ENCODE results near the gene FBXL13. TPM values are rescaled to one million over a fixed set of nuclear protein-coding genes. Genes with fewer than 3 reads are reported as not detected.

Gene FBXL13
- total RNA-seq, 1 experiment from 2014 or later, result 2.5 TPM

GRCh38 chr7:102834466-102834865 lies 240.1 kb downstream of the FBXL13 start:
- DNase-seq (ENCODE audit: low read depth, low spot score) (no peak), ATAC-seq (no peak)
- Histone ChIP-seq H3K9me3 (ENCODE audit: control insufficient read depth, insufficient read depth, low read depth, low read length) (no peaks in the 10 kb centered on the region), H3K36me3 (ENCODE audit: control insufficient read depth, insufficient read depth, low read length) (no peaks in the 10 kb centered on the region), H3K27ac (ENCODE audit: low read length) (no peak overlapping the region), H3K4me3 (ENCODE audit: low read depth in 2 of 2, low read length in 2 of 2) (no peak overlapping the region), H3K4me1 (ENCODE audit: control insufficient read depth, insufficient read depth, low read length) (no peaks in the 10 kb centered on the region), H3K27me3 (ENCODE audit: control insufficient read depth, insufficient read depth, low read length) (no peaks in the 10 kb centered on the region)
- ChIA-PET CTCF (no interaction called here), POLR2A (no interaction called here)
- no TSS peak for BruUV-seq (replicated peaks)
- in situ Hi-C loops (cut with HindIII; ENCODE audit: low pct_unique_long_range_greater_than_20kb, low sequenced_read_pairs) (no loop called here), intact Hi-C loops (cut with micrococcal nuclease; ENCODE audit: unreplicated experiment) (no loop called here)
- TF ChIP-seq SIN3A (IDR thresholded peaks at IDR 0.05; ENCODE audit: borderline replicate concordance, insufficient read depth, low read depth, low read length) (no peak), POLR2AphosphoS5 (IDR thresholded peaks at IDR 0.05; ENCODE audit: low read depth, low read length) (no peak), CTCF (IDR thresholded peaks at IDR 0.05) (no peak), TCF7L2 (IDR thresholded peaks at IDR 0.05; ENCODE audit: low read depth, low read length) (no peak), REST (IDR thresholded peaks at IDR 0.05; ENCODE audit: insufficient read depth in 1 of 2, low read depth in 2 of 2, low read length in 1 of 2) (no peak)

- POLR2A ChIA-PET, result no interaction called here
- DNase-seq (ENCODE audit: low read depth, low spot score) (no peak), ATAC-seq (no peak)
- H3K36me3 ChIP-seq (ENCODE audit: control insufficient read depth, insufficient read depth, low read length), result no peaks in the 10 kb centered on the region
- in situ Hi-C loops (cut with HindIII; ENCODE audit: low pct_unique_long_range_greater_than_20kb, low sequenced_read_pairs) (no loop called here), intact Hi-C loops (cut with micrococcal nuclease; ENCODE audit: unreplicated experiment) (no loop called here)
- CTCF ChIA-PET, result no interaction called here
- H3K4me1 ChIP-seq (ENCODE audit: control insufficient read depth, insufficient read depth, low read length), result no peaks in the 10 kb centered on the region
- H3K4me3 ChIP-seq (ENCODE audit: low read depth in 2 of 2, low read length in 2 of 2), result no peak overlapping the region
- H3K9me3 ChIP-seq (ENCODE audit: control insufficient read depth, insufficient read depth, low read depth, low read length), result no peaks in the 10 kb centered on the region
- H3K27me3 ChIP-seq (ENCODE audit: control insufficient read depth, insufficient read depth, low read length), result no peaks in the 10 kb centered on the region
- no TSS peak for BruUV-seq (replicated peaks)
- no peak overlapping the region for H3K27ac ChIP-seq (ENCODE audit: low read length)
- TF ChIP-seq POLR2AphosphoS5 (IDR thresholded peaks at IDR 0.05; ENCODE audit: low read depth, low read length), result no peak
- no peak for TF ChIP-seq REST (IDR thresholded peaks at IDR 0.05; ENCODE audit: insufficient read depth in 1 of 2, low read depth in 2 of 2, low read length in 1 of 2)
- TF ChIP-seq SIN3A (IDR thresholded peaks at IDR 0.05; ENCODE audit: borderline replicate concordance, insufficient read depth, low read depth, low read length), result no peak
- no peak for TF ChIP-seq TCF7L2 (IDR thresholded peaks at IDR 0.05; ENCODE audit: low read depth, low read length)
- TF ChIP-seq CTCF (IDR thresholded peaks at IDR 0.05), result no peak
Measured at GRCh38 chr7:102833343-102833742, 241.3 kb downstream of the FBXL13 start.
